Urinary bladder (tissue), 4 donors: ENCODE measurements around the gene BLVRB. TPM values are rescaled to one million over a fixed set of nuclear protein-coding genes. Genes with fewer than 3 reads are reported as not detected.
"Not testable (repeated sequence)": the region's sequence is repeated elsewhere in the genome, so short reads cannot be mapped to it uniquely, and the experiment has no call there.

Source experiments
- DNase-seq: peaks from one replicate; pipeline ENCODE4 v3.0.0-alpha.2; 2015; ENCODE audit errors: extremely low spot score
- H3K27ac ChIP-seq: one replicate; pipeline ENCODE4 v1.5.1; 2013; ENCODE audit warnings: low read depth, mild to moderate bottlenecking, moderate library complexity
- H3K36me3 ChIP-seq: one replicate; pipeline ENCODE4 v1.6.1; 2013; ENCODE audit warnings: mild to moderate bottlenecking, moderate library complexity; ENCODE audit not compliant: insufficient read depth
- H3K4me1 ChIP-seq: one replicate; pipeline ENCODE4 v1.6.1; 2013; ENCODE audit warnings: mild to moderate bottlenecking, moderate library complexity; ENCODE audit not compliant: insufficient read depth
- H3K4me3 ChIP-seq: one replicate; pipeline ENCODE4 v1.5.1; 2013; ENCODE audit warnings: low read depth, low read length
- WGBS: extraction: QIAGEN DNeasy Blood & Tissue Kit; methylation state at CpG from one replicate; pipeline ENCODE4 v1.1.7; 2013; 5-methylcytosine and 5-hydroxymethylcytosine counted together
- polyA plus RNA-seq: library from polyadenylated mRNA; stranded (reverse); fragments of 200-250 nt; gene quantifications from one replicate; pipeline ENCODE4 v1.2.3, GENCODE V29; 2013
- total RNA-seq: library from RNA; depleted of rRNA; stranded (reverse); fragments of >200 nt; gene quantifications from one replicate; pipeline ENCODE4 v1.2.3, GENCODE V29; 2014
- donor health status: healthy with polysubstance abuse.
- donor health status: healthy.

Gene BLVRB
- total and polyA plus RNA-seq, 2 donors: 48.2 to 200 TPM

DNA sequence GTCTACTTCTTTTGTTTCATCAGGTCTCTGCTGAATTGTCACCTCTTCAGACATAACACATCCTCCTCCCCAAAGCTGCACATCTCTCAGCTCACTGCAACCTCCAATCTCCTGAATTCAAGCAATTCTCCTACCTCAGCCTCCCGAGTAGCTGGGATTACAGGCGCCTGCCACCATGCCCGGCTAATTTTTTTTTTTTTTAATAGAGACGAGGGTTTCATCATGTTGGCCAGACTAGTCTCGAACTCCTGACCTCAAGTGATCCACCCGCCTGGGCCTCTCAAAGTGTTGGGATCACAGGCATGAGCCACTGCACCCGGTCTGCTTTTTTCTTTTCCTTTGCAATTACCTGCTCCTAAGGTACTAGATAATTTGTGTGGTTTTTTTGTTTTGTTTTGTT, 32.8 kb downstream of the BLVRB start:
- H3K27ac ChIP-seq: peak overlapping the region; percentile 85
- H3K4me3 ChIP-seq, H3K36me3 ChIP-seq, H3K4me1 ChIP-seq, DNase-seq: not testable (repeated sequence)
- 25% methylated on average over 7 of the region's 7 CpGs for WGBS

DNA sequence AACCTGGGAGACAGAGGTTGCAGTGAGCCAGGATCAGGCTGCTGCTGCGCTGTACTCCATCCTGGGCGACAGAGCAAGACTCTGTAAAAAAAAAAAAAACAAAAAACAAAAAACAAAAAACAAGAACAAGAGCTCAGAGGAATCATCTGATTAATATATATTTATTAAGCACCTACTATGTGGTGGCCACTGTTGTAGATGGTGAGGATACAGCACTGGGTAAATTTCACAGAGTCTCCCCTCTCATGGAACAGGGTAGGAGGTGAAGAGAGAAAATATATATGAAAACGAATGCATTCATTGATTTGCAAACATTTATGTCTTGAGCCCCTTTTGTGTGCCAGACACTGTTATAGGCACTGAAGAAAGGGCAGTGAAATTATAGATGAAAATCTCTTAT, 33.8 kb downstream of the BLVRB start:
- H3K27ac ChIP-seq: no peak overlapping the region
- 89% methylated on average over 3 of the region's 3 CpGs for WGBS
- no peak for DNase-seq
- no peak overlapping the region for H3K4me3 ChIP-seq
- no peaks in the 10 kb centered on the region for H3K4me1 ChIP-seq
- no peaks in the 10 kb centered on the region for H3K36me3 ChIP-seq

DNA sequence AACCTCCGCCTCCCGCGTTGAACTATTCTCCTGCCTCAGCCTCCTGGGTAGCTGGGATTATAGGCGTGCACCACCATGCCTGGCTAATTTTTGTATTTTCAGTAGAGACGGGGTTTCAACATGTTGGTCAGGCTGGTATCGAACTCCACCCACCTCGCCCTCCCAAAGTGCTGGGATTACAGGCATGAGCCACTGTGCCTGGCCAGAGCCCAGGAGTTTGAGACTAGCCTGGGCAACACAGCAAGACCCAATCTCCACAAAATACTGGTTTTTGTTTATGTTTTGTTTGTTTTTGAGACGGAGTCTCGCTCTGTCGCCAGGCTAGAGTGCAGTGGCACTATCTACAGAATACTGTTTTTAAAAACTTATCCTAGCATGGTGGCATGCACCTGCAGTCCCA, 35.3 kb downstream of the BLVRB start:
- 92% methylated on average over 10 of the region's 10 CpGs for WGBS
- not testable (repeated sequence) for H3K4me3 ChIP-seq, H3K27ac ChIP-seq, DNase-seq, H3K4me1 ChIP-seq, H3K36me3 ChIP-seq

DNA sequence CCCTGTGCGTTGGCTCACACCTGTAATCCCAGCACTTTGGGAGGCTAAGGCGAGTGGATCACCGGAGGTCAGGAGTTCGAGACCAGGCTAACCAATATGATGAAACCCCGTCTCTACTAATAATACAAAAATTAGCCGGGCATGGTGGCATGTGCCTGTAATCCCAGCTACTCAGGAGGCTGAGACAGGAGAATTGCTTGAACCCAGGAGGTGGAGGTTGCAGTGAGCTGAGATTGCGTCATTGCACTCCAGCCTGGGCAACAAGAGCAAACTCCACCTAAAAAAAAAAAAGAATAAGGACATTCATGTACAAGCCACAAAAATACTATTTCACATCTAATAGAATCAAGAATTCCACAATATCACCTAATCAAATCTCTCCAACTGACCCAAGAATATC, 37.3 kb downstream of the BLVRB start:
- not testable (repeated sequence) for H3K36me3 ChIP-seq, H3K27ac ChIP-seq, H3K4me1 ChIP-seq, H3K4me3 ChIP-seq, DNase-seq
- WGBS: 96% methylated on average over 7 of the region's 7 CpGs

DNA sequence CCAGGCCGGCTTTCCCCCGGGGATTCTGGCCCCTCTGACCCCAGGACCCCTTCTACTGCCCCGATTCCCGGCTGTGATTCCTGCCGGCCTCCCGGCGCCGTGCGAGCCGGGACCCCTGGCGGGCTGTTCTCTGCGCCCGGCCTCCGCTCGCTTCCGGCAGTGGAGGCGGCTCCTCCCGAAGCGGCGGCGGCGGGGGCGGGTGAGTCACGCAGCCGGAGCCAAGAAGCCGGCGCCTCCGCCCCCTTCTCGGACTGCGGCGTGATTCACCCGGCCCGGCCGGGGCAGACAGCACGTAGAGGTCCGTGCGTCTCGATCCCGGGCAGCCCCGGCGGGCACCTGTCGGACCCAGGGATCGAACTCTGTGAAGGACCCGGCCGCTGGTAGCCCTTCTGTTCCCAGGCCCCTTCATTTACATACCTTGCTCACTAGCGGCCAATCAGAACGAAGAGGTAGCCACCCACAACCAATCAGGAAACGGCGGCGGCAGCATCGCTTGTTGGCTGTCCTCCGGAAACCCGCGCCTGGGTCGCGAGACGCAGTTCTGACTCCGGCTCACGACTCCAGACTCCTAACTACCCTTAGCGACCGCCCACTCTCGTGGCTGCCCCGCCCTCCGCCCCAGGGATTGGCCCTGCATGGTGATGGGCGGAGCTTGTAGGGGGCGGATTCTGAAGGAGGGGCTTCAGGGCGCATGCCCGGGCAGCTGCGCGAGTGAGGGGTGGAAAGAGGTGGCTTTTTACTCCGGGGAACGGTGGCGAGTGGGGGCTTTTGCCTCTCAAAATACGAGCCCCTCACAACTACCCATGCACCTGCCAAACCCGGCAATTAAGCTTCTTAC, 39.9 kb downstream of the BLVRB start, which contains the start of gene SERTAD1:
Gene SERTAD1 (minus strand): TSS at position 543 of the 838 bp plus-strand sequence. CDS start 2,446 bp downstream, outside the sequence.
- peak; percentile 98 for DNase-seq
- peak within 1 kb of the TSS; percentile 76 for H3K4me3 ChIP-seq
- H3K27ac ChIP-seq: peak within 1 kb of the TSS; percentile 98
- H3K36me3 ChIP-seq: no peaks in the 10 kb centered on the region
- H3K4me1 ChIP-seq: no peaks in the 10 kb centered on the region
- WGBS: under 1% methylated on average over 75 of the region's 75 CpGs

DNA sequence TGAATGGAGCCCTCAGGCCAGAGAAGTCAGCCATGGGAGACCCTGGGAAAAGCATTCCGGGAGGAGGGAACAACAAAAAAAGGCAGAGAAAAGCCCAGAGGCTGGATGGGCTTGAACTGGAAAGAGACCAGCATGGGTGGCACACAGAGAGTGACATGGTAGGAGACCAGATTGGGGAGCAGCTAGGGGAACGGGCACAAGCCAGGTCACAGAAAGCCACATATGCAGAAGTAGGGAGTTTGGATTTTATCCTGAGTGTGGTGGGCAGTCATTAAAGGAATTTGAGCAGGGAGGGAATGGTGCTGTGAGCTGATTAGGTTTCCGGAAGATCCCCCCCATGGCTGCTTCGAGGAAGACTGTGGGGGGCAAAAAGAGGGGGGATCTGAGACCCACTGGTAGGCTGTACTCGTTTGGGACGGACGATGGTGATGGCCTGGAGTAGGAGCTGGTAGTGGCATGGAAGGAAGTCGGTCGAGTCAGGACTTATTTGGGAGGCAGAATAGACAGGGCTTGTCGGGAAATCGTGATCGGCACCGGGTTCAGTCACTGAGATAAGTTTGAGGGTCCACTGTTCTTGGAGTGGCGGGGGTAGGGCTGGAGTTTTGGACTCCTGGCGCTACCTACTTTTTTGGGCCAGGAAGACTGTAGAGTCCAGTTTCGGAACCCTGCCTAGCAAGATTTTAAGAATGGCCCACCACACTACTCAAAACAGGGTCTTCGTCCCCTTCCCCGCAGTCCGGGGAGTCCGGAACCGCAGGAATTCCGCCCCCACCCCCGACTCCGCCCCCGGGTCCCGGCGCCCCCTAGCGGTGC, 40.7 kb downstream of the BLVRB start:
- H3K36me3 ChIP-seq: no peaks in the 10 kb centered on the region
- H3K4me3 ChIP-seq: peak overlapping the region; percentile 76
- no peak for DNase-seq
- peak overlapping the region; percentile 98 for H3K27ac ChIP-seq
- WGBS: under 1% methylated on average over 28 of the region's 28 CpGs
- H3K4me1 ChIP-seq: no peaks in the 10 kb centered on the region

DNA sequence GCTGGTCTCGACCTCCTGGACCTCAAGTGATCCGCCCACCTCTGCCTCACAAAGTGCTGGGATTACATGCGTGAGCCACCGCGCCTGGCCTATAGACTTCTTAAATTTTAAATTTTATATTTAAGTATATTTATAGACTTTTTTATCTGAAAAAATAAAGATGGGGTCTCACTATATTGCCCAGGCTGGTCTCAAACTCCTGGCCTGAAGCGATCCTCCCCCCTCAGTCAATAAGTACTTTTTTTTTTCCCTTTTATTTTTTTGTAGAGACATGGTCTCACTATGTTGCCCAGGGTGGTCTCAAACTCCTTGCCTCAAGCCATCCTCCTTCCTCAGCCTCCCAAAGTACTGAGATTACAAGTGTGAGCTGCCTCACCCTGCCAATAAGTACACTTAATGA, 41.6 kb downstream of the BLVRB start:
- Histone ChIP-seq H3K27ac (no peak overlapping the region), H3K4me3 (no peak overlapping the region), H3K36me3 (no peaks in the 10 kb centered on the region), H3K4me1 (no peaks in the 10 kb centered on the region)
- DNase-seq: no peak
- WGBS: 92% methylated on average over 6 of the region's 6 CpGs

DNA sequence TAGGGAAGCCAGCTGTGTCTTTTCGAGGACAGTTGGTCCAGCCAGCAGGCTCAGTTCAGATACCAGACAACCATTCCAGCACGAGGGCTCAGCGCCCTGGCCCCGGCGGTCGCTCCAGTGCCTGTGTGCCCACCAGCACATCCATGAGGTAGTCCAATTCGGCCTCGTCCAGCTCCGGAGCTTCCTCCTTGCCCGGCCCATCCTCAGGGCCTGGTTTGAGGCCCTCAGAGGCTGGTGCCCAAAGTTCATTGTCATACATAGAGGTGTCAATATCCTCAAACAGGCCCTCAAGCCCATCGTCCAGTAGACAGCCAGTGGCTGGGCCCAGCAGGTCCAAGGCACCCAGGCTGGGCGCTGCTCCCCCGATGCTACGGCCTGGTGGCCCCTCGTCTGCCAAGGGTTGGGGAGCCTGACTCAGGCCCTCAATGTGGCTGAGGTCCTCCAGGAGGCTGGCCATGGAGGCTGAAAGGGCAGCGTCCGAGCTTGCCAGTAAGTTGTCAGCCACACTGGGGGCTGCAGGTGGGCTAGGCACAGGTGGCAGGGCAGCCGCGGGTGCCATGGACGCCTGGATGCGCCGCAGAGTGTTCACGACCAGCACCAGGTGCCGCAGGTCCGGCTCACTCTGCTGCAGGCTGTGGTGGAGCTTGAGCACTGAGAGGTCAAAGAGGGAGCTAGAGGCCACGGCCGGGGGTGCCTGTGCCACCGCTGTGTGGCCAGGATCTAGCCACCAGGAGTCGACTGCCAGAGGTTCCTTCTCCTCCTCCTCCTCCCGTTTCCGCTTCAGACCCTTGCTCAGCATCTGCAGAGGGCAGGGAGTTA, 42.6 kb downstream of the BLVRB start:
- H3K4me1 ChIP-seq: no peaks in the 10 kb centered on the region
- 87% methylated on average over 31 of the region's 31 CpGs for WGBS
- H3K27ac ChIP-seq: no peak overlapping the region
- H3K4me3 ChIP-seq: no peak overlapping the region
- no peak for DNase-seq
- H3K36me3 ChIP-seq: no peaks in the 10 kb centered on the region

DNA sequence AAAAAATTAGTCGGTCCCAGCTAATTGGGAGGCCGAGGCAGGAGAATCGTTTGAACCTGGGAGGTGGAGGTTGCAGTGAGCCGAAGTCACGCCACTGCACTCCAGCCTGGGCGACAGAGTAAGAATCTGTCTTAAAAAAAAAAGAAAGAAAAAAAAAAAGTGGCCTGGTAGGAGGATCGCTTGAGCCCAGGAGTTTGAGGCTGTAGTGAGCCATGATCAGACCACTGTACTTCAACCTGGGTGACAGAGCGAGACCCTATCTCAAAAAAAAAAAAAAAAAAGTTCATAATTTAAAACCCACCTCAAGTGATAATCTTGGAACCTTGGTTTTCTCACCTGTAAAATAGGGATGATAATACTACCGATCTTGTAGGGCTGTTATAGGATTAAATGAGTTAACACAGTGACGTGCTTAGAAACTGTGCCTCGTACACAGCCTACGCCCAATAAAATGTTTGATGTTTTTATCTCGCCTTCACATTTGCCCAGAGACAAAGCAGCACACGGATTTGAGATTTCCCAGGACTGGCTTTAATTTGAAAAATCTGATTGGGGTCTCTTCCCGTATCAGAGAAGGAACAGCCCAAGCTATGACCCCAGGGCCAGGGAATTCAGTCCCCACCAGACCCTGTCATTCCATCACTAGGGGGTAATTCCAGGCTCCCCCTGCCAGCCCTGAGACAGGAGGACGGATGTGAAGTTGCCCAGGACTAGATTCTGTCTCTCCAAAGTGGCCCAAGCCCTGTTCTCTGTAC, 43.4 kb downstream of the BLVRB start:
- WGBS: 71% methylated on average over 16 of the region's 16 CpGs
- no peak overlapping the region for H3K4me3 ChIP-seq
- H3K4me1 ChIP-seq: no peaks in the 10 kb centered on the region
- H3K36me3 ChIP-seq: no peaks in the 10 kb centered on the region
- no peak for DNase-seq
- no peak overlapping the region for H3K27ac ChIP-seq

DNA sequence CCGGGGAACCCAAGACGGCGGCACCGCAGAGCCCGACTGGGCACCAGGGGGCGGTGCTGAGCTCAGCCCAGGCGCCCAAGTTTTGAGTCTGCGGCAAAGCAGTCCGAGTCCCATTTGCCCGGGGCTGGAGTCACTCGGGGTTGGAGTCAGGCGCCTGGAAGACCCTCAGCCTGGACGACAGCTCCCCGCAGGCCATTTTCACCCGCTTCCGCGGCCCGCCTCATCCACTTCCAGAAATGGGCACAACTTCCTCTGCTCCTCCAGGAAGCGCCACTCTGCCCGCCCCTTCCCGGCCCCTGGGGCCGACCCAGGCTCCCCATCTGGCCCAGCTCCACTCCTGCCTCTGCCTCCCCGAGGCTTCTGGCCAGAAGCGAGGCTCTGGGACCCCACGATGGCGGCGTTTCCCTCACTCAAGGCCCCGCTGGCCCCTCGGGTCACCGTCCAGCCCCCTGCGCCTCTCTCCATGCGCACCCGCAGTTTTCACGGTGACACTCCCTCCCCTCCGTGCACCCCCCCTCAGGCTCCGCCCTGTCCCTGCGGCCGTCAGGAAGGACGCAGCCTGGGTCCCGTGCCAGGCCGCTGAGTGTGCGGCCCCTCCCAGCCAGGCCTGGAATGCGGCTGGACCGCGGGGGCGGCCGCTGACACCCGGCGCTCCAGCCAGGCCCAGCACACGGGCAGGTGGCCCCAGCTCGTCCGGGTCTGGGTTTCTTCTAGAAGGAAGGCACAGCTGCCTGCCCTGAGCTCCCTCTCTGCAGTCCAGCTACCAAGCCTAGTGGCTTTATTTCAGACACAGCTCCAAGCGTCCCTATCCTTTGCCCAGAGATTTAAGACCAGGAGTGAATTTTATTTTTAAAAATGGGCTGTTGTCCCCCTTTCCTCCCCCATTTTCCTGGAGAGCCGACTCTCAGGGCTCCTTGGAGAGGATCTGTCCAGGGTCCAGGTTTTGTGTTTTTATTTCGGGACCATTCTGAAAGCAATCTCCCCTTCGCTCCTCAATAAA, 44.5 kb downstream of the BLVRB start:
- DNase-seq: peak; percentile 83
- Histone ChIP-seq H3K4me3 (peak overlapping the region; percentile 54), H3K36me3 (no peaks in the 10 kb centered on the region), H3K27ac (peak overlapping the region; percentile 100), H3K4me1 (no peaks in the 10 kb centered on the region)
- WGBS: 2% methylated on average over 56 of the region's 56 CpGs

DNA sequence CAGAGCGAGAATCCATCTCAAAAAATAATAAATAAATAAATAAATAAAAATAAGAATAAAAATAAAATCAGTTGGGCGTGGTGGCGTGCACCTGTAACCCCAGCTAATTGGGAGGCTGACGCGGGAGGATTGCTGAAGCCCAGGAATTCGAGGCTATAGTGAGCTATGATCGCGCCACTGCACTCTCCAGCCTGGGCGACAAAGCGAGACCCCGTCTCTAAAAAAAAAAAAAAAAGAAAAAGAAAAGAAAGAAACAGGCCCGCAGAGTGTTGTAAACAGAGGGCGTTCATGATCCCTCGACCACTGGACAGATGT, 45.1 kb downstream of the BLVRB start:
- WGBS: 53% methylated on average over 14 of the region's 14 CpGs
- Histone ChIP-seq H3K27ac (peak overlapping the region; percentile 100), H3K4me1 (no peaks in the 10 kb centered on the region), H3K36me3 (no peaks in the 10 kb centered on the region), H3K4me3 (peak overlapping the region; percentile 54)
- no peak for DNase-seq

DNA sequence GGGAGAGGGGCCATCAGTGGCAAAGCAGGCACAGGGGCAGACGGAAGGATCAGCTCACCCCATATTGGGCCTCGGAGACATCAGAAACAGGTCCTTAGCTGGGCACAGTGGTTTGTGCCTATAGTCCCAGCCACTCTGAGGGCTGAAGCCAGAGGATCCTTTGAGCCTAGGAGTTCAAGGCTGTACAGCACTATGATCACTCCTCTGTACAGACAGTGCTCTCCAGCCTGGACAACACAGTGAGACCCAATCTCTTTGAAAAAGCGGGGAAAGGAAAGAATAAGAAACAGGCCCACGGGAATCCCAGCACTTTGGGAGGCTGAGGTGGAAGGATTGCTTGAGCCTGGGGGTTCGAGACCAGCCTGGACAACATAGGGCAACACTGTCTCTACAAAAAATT, 45.8 kb downstream of the BLVRB start:
- 82% methylated on average over 5 of the region's 5 CpGs for WGBS
- no peaks in the 10 kb centered on the region for H3K4me1 ChIP-seq
- H3K36me3 ChIP-seq: no peaks in the 10 kb centered on the region
- no peak overlapping the region for H3K27ac ChIP-seq
- DNase-seq: no peak
- no peak overlapping the region for H3K4me3 ChIP-seq
